HCT116 (cell line): ENCODE measurements around the gene ATP13A2. TPM values are rescaled to one million over a fixed set of nuclear protein-coding genes. Genes with fewer than 3 reads are reported as not detected.

ENCODE experiments used
- ATAC-seq: fragments of 200-7000 bp; cut with Tn5 transposase; 2 replicates; pipeline ENCODE4 v1.9.1; 2020; ENCODE audit warnings: mild to moderate bottlenecking, moderate library complexity
- BruUV-seq: library from RNA; stranded (reverse); fragments of 400-500 nt; replicated peaks from 2 replicates; lab custom pipeline; 2021; lab: Mats Ljungman, UMichigan
- CTCF ChIA-PET: fragments of 300-600 bp; sonication (Branson Sonifier 250); formaldehyde crosslinking; loops from one replicate; lab custom pipeline; 2021; ENCODE audit warnings: antibody characterized with exemption; lab: Charles Lee
- POLR2A ChIA-PET: fragments of 300-600, 350-600 bp; sonication (Branson Sonifier 250); formaldehyde crosslinking; loops from one replicate; lab custom pipeline; 2021; ENCODE audit warnings: antibody characterized with exemption; lab: Charles Lee
- RAD21 ChIA-PET, 2 experiments: fragments of 300-600 bp; sonication (Branson Sonifier 250); formaldehyde crosslinking; loops; one replicate each; lab custom pipeline; 2023; ENCODE audit warnings: low total read pairs in 2 of 2; ENCODE audit not compliant: uncharacterized antibody in 2 of 2, unreplicated experiment in 2 of 2, low non-redundant PET in 1 of 2; lab: Charles Lee
- DNase-seq: peaks from one replicate; pipeline ENCODE4 v3.0.0-alpha.2; 2010; ENCODE audit warnings: low read depth, low spot score
- H2AFZ ChIP-seq: fragments of 200-600 bp; shearing (Covaris generic), sonication (generic); 2 replicates; pipeline ENCODE4 v1.6.1; 2017; ENCODE audit warnings: low read depth, mixed run types, mixed read lengths, antibody characterized with exemption, low read length; ENCODE audit not compliant: poor library complexity, severe bottlenecking
- H3K27ac ChIP-seq: 2 replicates; pipeline ENCODE4 v1.5.1; 2012; ENCODE audit warnings: low read depth, low read length
- H3K27me3 ChIP-seq: fragments of 200-600 bp; sonication (generic); 2 replicates; pipeline ENCODE4 v1.6.1; 2016; ENCODE audit warnings: mixed run types, low read length, mixed read lengths; ENCODE audit not compliant: insufficient read depth
- H3K36me3 ChIP-seq, 2 experiments: fragments of 200-500 bp in 1 of 2; fragments of 200-600 bp in 1 of 2; sonication (Bioruptor generic) in 1 of 2; sonication (generic) in 1 of 2; 2 replicates each; pipeline versions ENCODE4 v1.5.1 to v1.6.1; 2014 to 2016; ENCODE audit warnings: low read length in 2 of 2, inconsistent platforms in 1 of 2, mixed read lengths in 1 of 2, mixed run types in 1 of 2; ENCODE audit not compliant: insufficient read depth in 2 of 2, control insufficient read depth in 1 of 2
- H3K4me1 ChIP-seq, 2 experiments: fragments of 200-600 bp in 1 of 2; sonication (generic) in 1 of 2; 2 replicates each; pipeline versions ENCODE4 v1.5.1 to v1.6.1; 2012 to 2017; ENCODE audit warnings: low read length in 2 of 2, inconsistent platforms in 1 of 2, mild to moderate bottlenecking in 1 of 2, mixed read lengths in 1 of 2, mixed run types in 1 of 2, moderate library complexity in 1 of 2; ENCODE audit not compliant: insufficient read depth in 2 of 2, control insufficient read depth in 1 of 2
- H3K4me2 ChIP-seq: fragments of 200-600 bp; sonication (generic); 2 replicates; pipeline ENCODE4 v1.6.1; 2017; ENCODE audit warnings: mixed run types, low read length, mixed read lengths
- H3K4me3 ChIP-seq, 2 experiments: fragments of 200-600 bp in 1 of 2; sonication (generic) in 1 of 2; replicated peaks in 1 of 2; 2 replicates each; pipeline ENCODE4 v1.5.1; 2011 to 2016; ENCODE audit warnings: low read length in 2 of 2, control low read depth in 1 of 2, low read depth in 1 of 2, mild to moderate bottlenecking in 1 of 2, mixed read lengths in 1 of 2, mixed run types in 1 of 2
- H3K79me2 ChIP-seq: fragments of 200-600 bp; sonication (generic); 2 replicates; pipeline ENCODE4 v1.6.1; 2017; ENCODE audit warnings: mild to moderate bottlenecking, mixed run types, low read length, moderate library complexity, mixed read lengths; ENCODE audit not compliant: insufficient read depth
- H3K9ac ChIP-seq: fragments of 200-600 bp; sonication (generic); 2 replicates; pipeline ENCODE4 v1.6.1; 2016; ENCODE audit warnings: low read length, mixed read lengths
- H3K9me2 ChIP-seq: fragments of 200-600 bp; sonication (generic), shearing (Covaris generic); 2 replicates; pipeline ENCODE4 v1.6.1; 2017; ENCODE audit warnings: mixed run types, mild to moderate bottlenecking, moderate library complexity; ENCODE audit not compliant: insufficient read depth
- H3K9me3 ChIP-seq, 2 experiments: fragments of 200-500 bp in 1 of 2; fragments of 200-600 bp in 1 of 2; sonication (Bioruptor generic) in 1 of 2; sonication (generic) in 1 of 2; 2 replicates each; pipeline ENCODE4 v1.6.1; 2014 to 2017; ENCODE audit warnings: low read length in 2 of 2, mixed read lengths in 2 of 2, inconsistent platforms in 1 of 2, low read depth in 1 of 2, mild to moderate bottlenecking in 1 of 2, mixed run types in 1 of 2, moderate library complexity in 1 of 2; ENCODE audit not compliant: control insufficient read depth in 1 of 2, insufficient read depth in 1 of 2
- H4K20me1 ChIP-seq: fragments of 200-600 bp; sonication (generic), shearing (Covaris generic); 2 replicates; pipeline ENCODE4 v1.6.1; 2017; ENCODE audit warnings: mixed run types, mild to moderate bottlenecking, moderate library complexity; ENCODE audit not compliant: insufficient read depth
- CEBPB ChIP-seq: IDR thresholded peaks from 2 replicates; pipeline ENCODE4 v1.6.1; 2012; ENCODE audit warnings: low read depth
- EZH2 ChIP-seq: fragments of 200-600 bp; sonication (generic); IDR thresholded peaks from 2 replicates; pipeline ENCODE4 v1.6.1; 2017; ENCODE audit warnings: antibody characterized with exemption, mixed run types
- EZH2phosphoT487 ChIP-seq: fragments of 200-600 bp; IDR thresholded peaks from 2 replicates; pipeline ENCODE4 v1.6.1; 2018; ENCODE audit warnings: antibody characterized with exemption, borderline replicate concordance
- POLR2A ChIP-seq: IDR thresholded peaks from 2 replicates; pipeline ENCODE4 v1.7.0; 2011; ENCODE audit warnings: borderline replicate concordance; ENCODE audit not compliant: insufficient read depth, insufficient read length; ENCODE audit errors: extremely low read depth
- SP1 ChIP-seq: IDR thresholded peaks from 2 replicates; pipeline ENCODE4 v1.6.1; 2012; ENCODE audit warnings: low read depth
- TCF7L2 ChIP-seq: IDR thresholded peaks from 2 replicates; pipeline ENCODE4 v1.7.0; 2011; ENCODE audit warnings: borderline replicate concordance, inconsistent platforms; ENCODE audit not compliant: insufficient read depth, insufficient read length; ENCODE audit errors: extremely low read depth
- YY1 ChIP-seq: IDR thresholded peaks from 2 replicates; pipeline ENCODE4 v1.6.1; 2011; ENCODE audit warnings: low read length, low read depth, moderate library complexity, mild to moderate bottlenecking; ENCODE audit not compliant: insufficient replicate concordance; ENCODE audit errors: extremely low read depth
- ZNF274 ChIP-seq: fragments of 200-500 bp; sonication (Bioruptor generic); IDR thresholded peaks from 2 replicates; pipeline ENCODE4 v1.6.1; 2014; ENCODE audit warnings: mild to moderate bottlenecking, low read depth, low read length, inconsistent platforms
- intact Hi-C: fragments of 100-400 bp; cut with micrococcal nuclease; formaldehyde crosslinking; loops from 2 replicates; pipeline ENCODE4 v1.10.0; 2022
- total RNA-seq: library from RNA; stranded (reverse); gene quantifications from one replicate; pipeline ENCODE4 v1.2.1, GENCODE V29; 2021; ENCODE audit not compliant: unreplicated experiment
- TF ChIP-seq, protein P1 (sequence below): IDR thresholded peaks from 2 replicates; pipeline ENCODE4 v1.6.1; 2012

ATP13A2 gene
- total RNA-seq, 1 experiment from 2014 or later = 60.5 TPM

DNA sequence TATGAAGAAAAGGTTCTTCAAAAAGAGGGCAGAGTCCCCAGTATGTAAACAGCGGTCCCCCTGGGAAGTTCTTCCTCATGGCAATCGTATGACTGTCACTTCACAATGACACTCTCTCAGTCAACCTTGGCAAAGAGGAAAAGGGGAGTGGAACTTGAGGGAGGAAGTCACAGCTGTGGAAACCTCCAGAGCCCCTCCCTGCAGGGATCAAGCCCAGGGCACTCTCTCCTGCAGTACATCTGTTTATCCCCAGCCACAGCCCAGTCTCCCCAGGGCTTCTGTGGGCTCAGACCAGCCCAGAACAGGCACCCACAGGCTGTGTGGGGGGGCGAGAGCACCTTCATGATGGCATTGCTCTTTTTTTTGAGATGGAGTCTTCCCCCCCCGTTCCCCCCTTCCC, 2.0 kb downstream of the ATP13A2 start:
- Histone ChIP-seq H3K4me1 (peaks cover 17 to 33% of the 10 kb centered on the region in 2 experiments), H3K4me2 (0 out of 2 replicates have a peak overlapping the region, but pooled peaks have one; percentile 99), H3K27ac (no peak overlapping the region), H3K9me2 (no peaks in the 10 kb centered on the region), H4K20me1 (no peaks in the 10 kb centered on the region), H2AFZ (no peak overlapping the region), H3K9ac (no peak overlapping the region), H3K27me3 (no peaks in the 10 kb centered on the region), H3K4me3 (no peak overlapping the region), H3K36me3 (no peaks in the 10 kb centered on the region; a peak in 1 of 4 replicates), H3K9me3 (no peaks in the 10 kb centered on the region), H3K79me2 (no peaks in the 10 kb centered on the region)
- ChIA-PET CTCF (interaction anchor here (0.5 to 1.0 kb wide), 2 partner anchors 36 to 375 kb away, joined by 3 read pairs; no protein-coding TSS in a partner anchor), RAD21 (no interaction called here), POLR2A (interaction anchor here (0.7 kb wide), 1 partner anchor 9 kb away, joined by 4 read pairs; no protein-coding TSS in a partner anchor)
- TF ChIP-seq SP1 = peak; percentile 23; the same call in 1 of the 2 replicates
- TF ChIP-seq EZH2phosphoT487 = no peak
- no peak for TF ChIP-seq ZNF274
- ATAC-seq (no peak), DNase-seq (no peak)
- no TSS peak for BruUV-seq
- intact Hi-C loops = loop anchor here (5.0 kb wide), 2 partner anchors 38 to 47 kb away; no protein-coding TSS in a partner anchor

DNA sequence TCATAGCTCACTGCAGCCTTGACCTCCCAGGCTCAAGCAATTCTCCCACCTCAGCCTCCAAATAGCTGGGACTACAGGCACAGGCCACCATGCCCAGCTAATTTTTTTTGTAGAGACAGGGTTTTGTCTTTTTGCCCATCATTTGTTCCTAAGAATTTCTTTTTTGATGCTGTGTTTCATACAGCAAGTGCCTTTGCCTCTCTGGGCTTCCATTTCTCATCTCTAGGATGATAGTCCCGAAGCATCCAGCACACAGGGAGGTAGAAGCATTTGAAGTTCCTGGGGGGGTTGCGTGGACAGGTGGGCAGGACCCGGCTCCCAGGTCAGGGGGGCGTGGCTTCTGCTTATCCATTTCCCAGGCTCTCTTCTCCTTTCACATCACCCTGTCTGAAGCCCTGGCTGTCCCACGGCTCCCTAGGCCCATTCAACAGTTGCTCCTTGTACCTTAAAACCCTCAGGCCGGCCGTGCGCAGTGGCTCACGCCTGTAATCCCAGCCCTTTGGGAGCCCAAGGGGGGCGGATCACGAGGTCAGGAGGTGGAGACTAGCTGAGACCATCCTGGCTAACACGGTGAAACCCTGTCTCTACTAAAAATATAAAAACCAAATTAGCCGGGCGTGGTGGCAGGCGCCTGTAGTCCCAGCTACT, 3.4 kb downstream of the ATP13A2 start:
- peaks cover 17 to 39% of the 10 kb centered on the region in 2 experiments for H3K4me1 ChIP-seq
- no peak overlapping the region for H3K4me2 ChIP-seq
- H3K4me3 ChIP-seq = no peak overlapping the region
- H2AFZ ChIP-seq = no peak overlapping the region
- no peaks in the 10 kb centered on the region for H4K20me1 ChIP-seq
- BruUV-seq = no TSS peak
- RAD21 ChIA-PET = no interaction called here
- H3K9me2 ChIP-seq = no peaks in the 10 kb centered on the region
- no peaks in the 10 kb centered on the region for H3K27me3 ChIP-seq
- intact Hi-C loops = no loop called here
- H3K9ac ChIP-seq = no peak overlapping the region
- H3K36me3 ChIP-seq = no peaks in the 10 kb centered on the region; a peak in 1 of 4 replicates
- no peaks in the 10 kb centered on the region for H3K9me3 ChIP-seq
- ATAC-seq = no peak
- H3K79me2 ChIP-seq = no peaks in the 10 kb centered on the region
- H3K27ac ChIP-seq = no peak overlapping the region
- POLR2A ChIA-PET = no interaction called here
- no peak for DNase-seq
- TF ChIP-seq TCF7L2 (no peak), CEBPB (no peak), POLR2A (no peak), YY1 (no peak), ZNF274 (no peak), EZH2 (no peak), EZH2phosphoT487 (no peak)
- TF ChIP-seq, protein P1, sequence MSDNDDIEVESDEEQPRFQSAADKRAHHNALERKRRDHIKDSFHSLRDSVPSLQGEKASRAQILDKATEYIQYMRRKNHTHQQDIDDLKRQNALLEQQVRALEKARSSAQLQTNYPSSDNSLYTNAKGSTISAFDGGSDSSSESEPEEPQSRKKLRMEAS = no peak
- CTCF ChIA-PET = no interaction called here
